Measurements from ENCODE around the gene NHLRC4. TPM values are rescaled to one million over a fixed set of nuclear protein-coding genes. Genes with fewer than 3 reads are reported as not detected.
"Not testable (repeated sequence)": the region's sequence is repeated elsewhere in the genome, so short reads cannot be mapped to it uniquely, and the experiment has no call there.

NHLRC4 gene
- total RNA-seq, 2 donors from 2014 or later: 2.9 to 6.2 TPM

DNA sequence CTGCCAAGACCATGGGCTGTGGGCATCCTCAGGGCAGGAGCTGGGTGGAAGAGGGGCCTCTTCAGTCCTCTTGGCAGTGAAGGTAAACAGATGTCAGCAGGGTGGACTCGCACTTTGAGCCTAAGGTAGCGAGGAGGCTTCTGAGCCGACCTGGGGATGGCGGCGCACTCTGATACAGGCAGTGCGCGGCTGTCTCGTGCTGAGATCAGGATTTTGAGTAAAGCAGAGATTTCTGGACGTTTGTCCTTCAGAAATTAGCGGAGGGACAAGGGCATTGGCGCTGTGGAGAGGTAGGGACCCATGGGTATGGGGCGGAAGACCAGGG lies 29.9 kb downstream of the NHLRC4 start:
- DNase-seq (ENCODE audit: low spot score): no peak
- WGBS: 95% methylated on average over 12 of the region's 12 CpGs
- TF ChIP-seq, protein P1, sequence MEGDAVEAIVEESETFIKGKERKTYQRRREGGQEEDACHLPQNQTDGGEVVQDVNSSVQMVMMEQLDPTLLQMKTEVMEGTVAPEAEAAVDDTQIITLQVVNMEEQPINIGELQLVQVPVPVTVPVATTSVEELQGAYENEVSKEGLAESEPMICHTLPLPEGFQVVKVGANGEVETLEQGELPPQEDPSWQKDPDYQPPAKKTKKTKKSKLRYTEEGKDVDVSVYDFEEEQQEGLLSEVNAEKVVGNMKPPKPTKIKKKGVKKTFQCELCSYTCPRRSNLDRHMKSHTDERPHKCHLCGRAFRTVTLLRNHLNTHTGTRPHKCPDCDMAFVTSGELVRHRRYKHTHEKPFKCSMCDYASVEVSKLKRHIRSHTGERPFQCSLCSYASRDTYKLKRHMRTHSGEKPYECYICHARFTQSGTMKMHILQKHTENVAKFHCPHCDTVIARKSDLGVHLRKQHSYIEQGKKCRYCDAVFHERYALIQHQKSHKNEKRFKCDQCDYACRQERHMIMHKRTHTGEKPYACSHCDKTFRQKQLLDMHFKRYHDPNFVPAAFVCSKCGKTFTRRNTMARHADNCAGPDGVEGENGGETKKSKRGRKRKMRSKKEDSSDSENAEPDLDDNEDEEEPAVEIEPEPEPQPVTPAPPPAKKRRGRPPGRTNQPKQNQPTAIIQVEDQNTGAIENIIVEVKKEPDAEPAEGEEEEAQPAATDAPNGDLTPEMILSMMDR (IDR thresholded peaks at IDR 0.05): no peak
- no peak for TF ChIP-seq POLR2AphosphoS5 (IDR thresholded peaks at IDR 0.05)
- no peak for TF ChIP-seq POLR2A (IDR thresholded peaks at IDR 0.05)
- Histone ChIP-seq H3K27ac (no peak overlapping the region), H3K27me3 (replicated peaks; ENCODE audit: insufficient read depth) (no peaks in the 10 kb centered on the region), H3K4me3 (no peak overlapping the region), H3K4me1 (replicated peaks) (peaks cover 16% of the 10 kb centered on the region), H3K9me3 (no peaks in the 10 kb centered on the region), H3K36me3 (peaks cover 0 to 4% of the 10 kb centered on the region in 2 donors)
- intact Hi-C loops (cut with DNase I): no loop called here

DNA sequence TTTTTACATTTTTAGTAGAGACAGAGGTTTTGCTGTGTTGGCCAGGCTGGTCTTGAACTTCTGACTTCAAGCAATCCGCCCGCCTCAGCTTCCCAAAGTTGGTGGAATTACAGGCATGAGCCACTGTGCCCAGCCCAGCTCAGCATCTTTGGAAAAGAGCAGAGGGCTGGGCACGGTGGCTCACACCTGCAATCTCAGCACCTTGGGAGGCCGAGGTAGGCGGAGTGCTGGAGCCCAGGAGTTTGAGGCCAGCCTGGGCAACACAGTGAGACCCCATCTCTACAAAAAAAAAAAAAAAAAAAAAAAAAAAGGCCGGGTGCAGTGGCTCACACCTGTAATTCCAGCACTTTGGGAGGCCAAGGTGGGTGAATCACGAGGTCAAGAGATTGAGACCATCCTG lies 30.9 kb downstream of the NHLRC4 start:
- H3K9me3 ChIP-seq; intact Hi-C loops (cut with DNase I); H3K27ac ChIP-seq; DNase-seq (ENCODE audit: low spot score); H3K27me3 ChIP-seq (replicated peaks; ENCODE audit: insufficient read depth); H3K4me3 ChIP-seq; H3K36me3 ChIP-seq: not testable (repeated sequence)
- WGBS: 99% methylated on average over 6 of the region's 7 CpGs
- H3K4me1 ChIP-seq (replicated peaks): peaks cover 16% of the 10 kb centered on the region

DNA sequence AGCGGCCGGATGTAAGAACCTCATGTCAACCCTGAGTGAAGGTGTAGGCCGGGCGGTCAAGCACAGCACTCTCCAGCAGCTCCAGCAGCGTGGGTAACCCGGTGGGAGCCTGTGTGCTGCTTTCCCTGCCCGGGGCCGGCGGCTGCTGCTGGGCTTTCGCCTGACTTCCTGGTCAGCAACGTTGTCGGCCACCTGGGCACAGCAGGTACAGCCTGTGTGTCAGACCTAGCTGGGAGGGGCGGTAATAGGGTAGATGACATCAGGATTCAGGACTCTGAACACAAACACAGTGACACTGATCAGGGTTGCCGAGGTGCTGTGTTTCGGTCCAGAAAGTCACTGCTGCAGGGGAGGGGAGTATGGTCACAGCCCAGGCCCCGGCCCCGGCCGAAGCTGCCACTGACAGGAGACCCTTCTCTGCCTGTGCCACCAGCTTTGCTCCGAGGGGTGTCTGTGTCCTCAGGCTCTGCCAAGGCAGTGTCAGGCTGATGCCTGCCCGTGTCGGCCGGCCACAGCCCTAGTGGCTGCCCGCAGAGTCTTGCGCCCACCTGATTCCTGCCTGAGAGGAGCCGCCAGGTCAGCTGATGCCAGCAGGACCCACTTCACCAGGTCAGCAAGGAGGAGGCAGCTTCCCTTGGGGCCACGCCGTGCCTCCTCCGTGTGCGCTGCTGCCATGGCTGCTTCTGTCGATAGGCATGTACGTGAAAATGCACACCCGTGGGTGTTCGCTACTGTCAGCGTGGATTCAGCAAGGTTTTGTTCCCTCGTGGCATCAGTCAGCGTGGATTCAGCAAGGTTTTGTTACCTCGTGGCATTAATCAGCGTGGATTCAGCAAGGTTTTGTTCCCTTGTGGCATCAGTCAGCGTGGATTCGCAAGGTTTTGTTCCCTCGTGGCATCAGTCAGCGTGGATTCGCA lies 32.3 kb downstream of the NHLRC4 start:
- WGBS: 94% methylated on average over 43 of the region's 43 CpGs
- no peak for DNase-seq (ENCODE audit: low spot score)
- Histone ChIP-seq H3K9me3 (no peaks in the 10 kb centered on the region), H3K27ac (no peak overlapping the region), H3K4me1 (replicated peaks) (peaks cover 4% of the 10 kb centered on the region), H3K36me3 (peaks cover 0 to 4% of the 10 kb centered on the region in 2 donors), H3K27me3 (replicated peaks; ENCODE audit: insufficient read depth) (no peaks in the 10 kb centered on the region), H3K4me3 (no peak overlapping the region)
- intact Hi-C loops (cut with DNase I): no loop called here
- TF ChIP-seq, protein P1 (IDR thresholded peaks at IDR 0.05): no peak
- TF ChIP-seq POLR2AphosphoS5 (IDR thresholded peaks at IDR 0.05): no peak
- no peak for TF ChIP-seq POLR2A (IDR thresholded peaks at IDR 0.05)

DNA sequence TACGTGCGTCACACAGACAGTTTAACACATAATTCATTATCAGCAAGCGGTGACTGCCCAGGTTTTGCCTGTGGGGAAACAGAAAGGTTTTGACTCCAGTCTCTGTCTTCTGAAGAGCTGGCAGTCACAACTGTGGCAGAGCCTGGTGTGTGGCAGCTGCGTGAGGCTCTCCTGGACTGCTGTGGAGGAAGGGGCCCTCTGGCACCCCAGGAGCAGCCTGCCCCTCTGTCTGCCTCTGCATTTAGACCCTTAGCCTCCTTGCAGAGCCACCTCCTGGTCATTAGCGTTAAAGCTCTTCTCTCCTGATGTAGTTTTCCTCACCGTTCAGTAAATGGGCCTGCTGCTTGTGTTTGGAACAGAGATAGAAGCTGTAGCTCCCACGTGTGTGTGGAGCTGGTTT lies 34.0 kb downstream of the NHLRC4 start:
- no peak overlapping the region for H3K27ac ChIP-seq
- peaks cover 0 to 4% of the 10 kb centered on the region in 2 donors for H3K36me3 ChIP-seq
- H3K4me1 ChIP-seq (replicated peaks): no peaks in the 10 kb centered on the region
- no peak for DNase-seq (ENCODE audit: low spot score)
- no peak for TF ChIP-seq POLR2A (IDR thresholded peaks at IDR 0.05)
- TF ChIP-seq, protein P1 (IDR thresholded peaks at IDR 0.05): no peak
- no peak for TF ChIP-seq POLR2AphosphoS5 (IDR thresholded peaks at IDR 0.05)
- 53% methylated on average over 7 of the region's 7 CpGs for WGBS
- no peaks in the 10 kb centered on the region for H3K27me3 ChIP-seq (replicated peaks; ENCODE audit: insufficient read depth)
- H3K9me3 ChIP-seq: no peaks in the 10 kb centered on the region
- intact Hi-C loops (cut with DNase I): no loop called here
- H3K4me3 ChIP-seq: no peak overlapping the region

DNA sequence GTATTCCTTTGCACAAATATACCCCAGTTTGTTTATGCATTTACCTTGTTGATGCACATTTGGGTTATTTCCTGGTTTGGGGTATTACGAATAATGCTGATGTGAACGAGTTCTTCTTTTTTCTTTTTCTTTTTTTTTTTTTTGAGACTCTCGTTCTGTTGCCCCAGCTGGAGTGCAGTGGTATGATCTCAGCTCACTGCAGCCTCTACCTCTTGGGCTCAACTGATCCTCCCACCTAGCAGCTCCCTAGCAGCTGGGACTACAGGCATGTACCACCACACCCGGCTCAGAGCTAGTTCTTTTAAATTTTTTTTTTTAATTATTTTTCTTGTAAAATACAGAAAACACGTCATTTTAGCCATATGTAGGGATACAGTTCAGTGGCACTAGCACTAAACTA lies 37.1 kb downstream of the NHLRC4 start:
- Histone ChIP-seq H3K4me3 (no peak overlapping the region), H3K9me3 (no peaks in the 10 kb centered on the region), H3K4me1 (replicated peaks) (no peaks in the 10 kb centered on the region), H3K27ac (no peak overlapping the region), H3K27me3 (replicated peaks; ENCODE audit: insufficient read depth) (no peaks in the 10 kb centered on the region), H3K36me3 (no peaks in the 10 kb centered on the region)
- DNase-seq (ENCODE audit: low spot score): no peak
- intact Hi-C loops (cut with DNase I): no loop called here
- WGBS: 88% methylated on average over 5 of the region's 5 CpGs
- TF ChIP-seq POLR2AphosphoS5 (IDR thresholded peaks at IDR 0.05) (no peak), POLR2A (IDR thresholded peaks at IDR 0.05) (no peak)
